T-helper 17 cell (primary cell): ENCODE data around the gene ANKRD28. TPM values are rescaled to one million over a fixed set of nuclear protein-coding genes. Genes with fewer than 3 reads are reported as not detected.
"Not testable (repeated sequence)": the region's sequence is repeated elsewhere in the genome, so short reads cannot be mapped to it uniquely, and the experiment has no call there.

Experiments
- ATAC-seq: fragments of 150-1000 bp; cut with Tn5 transposase; 2 replicates; pipeline ENCODE4 v1.10.0; 2021; ENCODE audit warnings: mild to moderate bottlenecking, moderate library complexity
- DNase-seq, 3 donors: peaks; one replicate each; pipeline versions ENCODE4 v3.0.0 to v3.0.0-alpha.2; 2020 to 2021
- H3K9me3 ChIP-seq: one replicate; pipeline ENCODE4 v1.7.0; 2013; ENCODE audit warnings: low read length, mild to moderate bottlenecking; ENCODE audit not compliant: control insufficient read depth, poor library complexity, severe bottlenecking
- H3K27ac Mint-ChIP-seq: one replicate; pipeline ENCODE4 v1.8.0; 2022; ENCODE audit warnings: mild to moderate bottlenecking, moderate library complexity, mixed read lengths
- H3K27me3 Mint-ChIP-seq: one replicate; pipeline ENCODE4 v1.8.0; 2022; ENCODE audit warnings: mixed read lengths
- H3K36me3 Mint-ChIP-seq: one replicate; pipeline ENCODE4 v1.8.0; 2022; ENCODE audit warnings: low read depth, mixed read lengths
- H3K4me1 Mint-ChIP-seq: one replicate; pipeline ENCODE4 v1.8.0; 2022; ENCODE audit warnings: mild to moderate bottlenecking, mixed read lengths
- H3K4me3 Mint-ChIP-seq: one replicate; pipeline ENCODE4 v1.8.0; 2022; ENCODE audit warnings: mild to moderate bottlenecking, moderate library complexity, mixed read lengths
- total RNA-seq, 4 donors: library from RNA in 2 of 4; stranded (reverse) in 2 of 4; gene quantifications; one replicate each; pipeline ENCODE4 v1.2.3 and lab custom pipeline; 2022 to 2026

The ANKRD28 gene
- total RNA-seq, 2 donors from 2014 or later: 86.2 to 105 TPM

GRCh38 chr3:15781637-15782402 is 16.0 kb downstream of the ANKRD28 start:
- DNase-seq (no peak), ATAC-seq (no peak)
- Mint-ChIP-seq H3K4me3 (no peak overlapping the region), H3K4me1 (peaks cover 49% of the 10 kb centered on the region), H3K27ac (no peak overlapping the region), H3K27me3 (no peaks in the 10 kb centered on the region), H3K36me3 (peaks cover 14% of the 10 kb centered on the region)
- no peaks in the 10 kb centered on the region for H3K9me3 ChIP-seq

DNA sequence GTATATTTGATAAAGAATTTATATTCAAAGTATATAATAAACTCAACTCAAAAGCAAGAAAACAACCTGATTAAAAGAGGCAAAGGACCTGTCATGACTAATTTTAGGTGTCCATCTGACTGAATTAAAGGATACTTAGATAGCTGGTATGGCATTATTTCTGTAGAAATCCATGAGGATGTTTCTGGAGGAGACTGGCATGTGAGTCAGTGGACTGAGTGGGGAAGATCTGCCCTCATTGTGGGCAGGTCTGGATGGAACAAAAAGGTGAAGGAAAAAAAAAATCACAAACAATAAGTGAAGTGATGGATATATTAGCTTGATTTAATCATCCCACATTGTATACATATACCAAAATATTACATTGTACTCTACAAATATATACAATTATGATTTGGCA is 16.6 kb downstream of the ANKRD28 start:
- Mint-ChIP-seq H3K36me3 (peaks cover 17% of the 10 kb centered on the region), H3K4me3 (no peak overlapping the region), H3K4me1 (peaks cover 51% of the 10 kb centered on the region), H3K27ac (no peak overlapping the region), H3K27me3 (no peaks in the 10 kb centered on the region)
- ATAC-seq (no peak), DNase-seq (no peak)
- no peaks in the 10 kb centered on the region for H3K9me3 ChIP-seq

DNA sequence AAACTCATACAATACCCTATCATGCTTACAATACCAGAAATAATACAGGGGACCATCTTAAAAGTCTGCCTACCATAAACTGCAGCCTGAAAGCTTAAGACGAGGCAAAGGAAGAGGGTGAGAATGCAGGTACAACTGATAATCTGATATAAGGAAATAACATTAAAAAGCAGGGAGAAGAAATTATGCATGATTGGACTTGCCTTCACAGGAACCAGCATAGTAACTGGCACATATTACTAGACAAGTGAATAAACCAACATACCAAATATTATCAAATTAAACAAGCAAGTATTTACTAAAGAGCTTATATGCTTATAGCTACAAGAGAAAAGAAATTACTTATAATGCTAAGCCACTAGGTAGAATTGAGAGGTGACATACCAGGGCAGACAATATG is 18.7 kb downstream of the ANKRD28 start:
- H3K4me3 Mint-ChIP-seq: no peak overlapping the region
- DNase-seq (no peak), ATAC-seq (no peak)
- H3K27ac Mint-ChIP-seq: no peak overlapping the region
- peaks cover 7% of the 10 kb centered on the region for H3K36me3 Mint-ChIP-seq
- H3K9me3 ChIP-seq: no peaks in the 10 kb centered on the region
- H3K27me3 Mint-ChIP-seq: no peaks in the 10 kb centered on the region
- peaks cover 44% of the 10 kb centered on the region for H3K4me1 Mint-ChIP-seq

- Mint-ChIP-seq H3K36me3 (peaks cover 5% of the 10 kb centered on the region), H3K27ac (no peak overlapping the region), H3K4me3 (no peak overlapping the region), H3K4me1 (peaks cover 41% of the 10 kb centered on the region), H3K27me3 (no peaks in the 10 kb centered on the region)
- H3K9me3 ChIP-seq: no peaks in the 10 kb centered on the region
- ATAC-seq (no peak), DNase-seq (no peak)
Observed at GRCh38 chr3:15778332-15778858, 19.4 kb downstream of the ANKRD28 start.

DNA sequence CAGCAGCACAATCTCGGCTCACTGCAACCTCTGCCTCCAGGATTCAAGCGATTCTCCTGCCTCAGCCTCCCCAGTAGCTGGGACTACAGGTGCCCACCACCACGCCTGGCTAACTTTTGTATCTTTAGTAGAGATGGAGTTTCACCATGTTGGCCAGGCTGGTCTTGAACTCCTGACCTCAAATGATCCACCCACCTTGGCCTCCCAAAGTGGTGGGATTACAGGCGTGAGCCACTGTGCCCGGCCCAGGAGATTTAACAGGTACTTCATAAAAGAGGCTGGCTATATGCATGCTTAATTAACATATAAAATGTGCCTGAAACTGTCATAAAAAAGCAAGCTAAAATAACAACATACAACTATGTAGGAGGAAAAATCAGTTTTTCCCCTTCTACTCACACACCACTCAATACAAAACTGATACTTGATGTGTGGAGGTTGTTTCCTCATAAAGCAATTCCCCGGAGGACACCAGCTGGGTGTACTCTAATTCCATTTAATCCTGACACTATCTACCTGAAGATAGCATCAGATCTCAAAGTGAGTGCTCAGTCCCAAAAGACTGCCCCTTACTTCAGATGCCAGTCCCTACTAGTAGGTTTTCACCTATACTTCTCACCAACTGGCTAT is 22.7 kb downstream of the ANKRD28 start:
- H3K36me3 Mint-ChIP-seq: not testable (repeated sequence)
- ATAC-seq: peak; percentile 15
- peaks cover 50% of the 10 kb centered on the region for H3K4me1 Mint-ChIP-seq

GRCh38 chr3:15771444-15771843 is 26.3 kb downstream of the ANKRD28 start:
- peaks cover 41% of the 10 kb centered on the region for H3K4me1 Mint-ChIP-seq
- peak overlapping the region; percentile 43 for H3K4me3 Mint-ChIP-seq
- H3K36me3 Mint-ChIP-seq: peaks cover 8% of the 10 kb centered on the region
- H3K27me3 Mint-ChIP-seq: no peaks in the 10 kb centered on the region
- ATAC-seq: no peak
- no peak for DNase-seq
- H3K9me3 ChIP-seq: no peaks in the 10 kb centered on the region
- peak overlapping the region; percentile 86 for H3K27ac Mint-ChIP-seq

More for the DNA sequence above, 22.7 kb downstream of the ANKRD28 start:
- DNase-seq, H3K27ac Mint-ChIP-seq, H3K9me3 ChIP-seq, H3K4me3 Mint-ChIP-seq, H3K27me3 Mint-ChIP-seq: not testable (repeated sequence)

- Mint-ChIP-seq H3K4me3 (no peak overlapping the region), H3K27ac (peak overlapping the region; percentile 37), H3K36me3 (peaks cover 5% of the 10 kb centered on the region), H3K4me1 (peaks cover 32% of the 10 kb centered on the region), H3K27me3 (no peaks in the 10 kb centered on the region)
- DNase-seq (no peak), ATAC-seq (no peak)
- no peaks in the 10 kb centered on the region for H3K9me3 ChIP-seq
Observed at GRCh38 chr3:15769256-15769915, 28.4 kb downstream of the ANKRD28 start.

- peak; percentile 33 for ATAC-seq
- H3K4me3 Mint-ChIP-seq: no peak overlapping the region
- peaks cover 28% of the 10 kb centered on the region for H3K4me1 Mint-ChIP-seq
- no peaks in the 10 kb centered on the region for H3K27me3 Mint-ChIP-seq
- H3K9me3 ChIP-seq: no peaks in the 10 kb centered on the region
- H3K27ac Mint-ChIP-seq: no peak overlapping the region
- no peak for DNase-seq
- H3K36me3 Mint-ChIP-seq: peaks cover 5% of the 10 kb centered on the region
Observed at GRCh38 chr3:15768421-15769255, 29.1 kb downstream of the ANKRD28 start.

- peaks cover 18% of the 10 kb centered on the region for H3K4me1 Mint-ChIP-seq
- H3K9me3 ChIP-seq: no peaks in the 10 kb centered on the region
- H3K27ac Mint-ChIP-seq: no peak overlapping the region
- ATAC-seq (no peak), DNase-seq (no peak)
- H3K27me3 Mint-ChIP-seq: no peaks in the 10 kb centered on the region
- no peak overlapping the region for H3K4me3 Mint-ChIP-seq
- H3K36me3 Mint-ChIP-seq: peaks cover 11% of the 10 kb centered on the region
Observed at GRCh38 chr3:15766406-15766805, 31.4 kb downstream of the ANKRD28 start.

GRCh38 chr3:15758295-15758694 is 39.5 kb downstream of the ANKRD28 start:
- H3K9me3 ChIP-seq: no peaks in the 10 kb centered on the region
- no peak for DNase-seq

DNA sequence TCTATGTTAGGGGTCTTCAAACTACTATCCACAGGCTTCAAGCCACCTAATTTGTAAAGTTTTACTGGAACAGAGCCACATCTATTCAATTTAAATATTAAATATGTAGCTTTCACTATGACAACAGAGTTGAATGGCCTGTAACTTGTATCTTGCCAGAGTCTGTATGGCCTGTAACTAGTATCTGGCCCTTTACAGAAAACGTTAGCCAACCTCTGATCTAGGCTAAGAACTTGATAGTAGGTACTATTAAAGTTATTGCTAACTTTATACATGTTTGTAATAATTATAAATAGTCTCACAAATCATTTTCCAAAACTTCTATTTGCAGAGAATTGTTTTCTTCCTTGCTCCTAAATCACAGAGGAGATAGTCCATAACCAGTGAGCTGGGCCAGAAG is 40.0 kb downstream of the ANKRD28 start:
- Mint-ChIP-seq H3K4me1 (peaks cover 33% of the 10 kb centered on the region), H3K27ac (no peak overlapping the region), H3K4me3 (no peak overlapping the region), H3K36me3 (peaks cover 12% of the 10 kb centered on the region), H3K27me3 (no peaks in the 10 kb centered on the region)
- DNase-seq: no peak
- no peak for ATAC-seq
- H3K9me3 ChIP-seq: no peaks in the 10 kb centered on the region

More at GRCh38 chr3:15758295-15758694, 39.5 kb downstream of the ANKRD28 start:
- ATAC-seq: no peak
- Mint-ChIP-seq H3K27me3 (no peaks in the 10 kb centered on the region), H3K4me3 (no peak overlapping the region), H3K36me3 (peaks cover 13% of the 10 kb centered on the region), H3K4me1 (peaks cover 32% of the 10 kb centered on the region), H3K27ac (no peak overlapping the region)

GRCh38 chr3:15756505-15756904 is 41.3 kb downstream of the ANKRD28 start:
- H3K36me3 Mint-ChIP-seq: peaks cover 14% of the 10 kb centered on the region
- no peak overlapping the region for H3K4me3 Mint-ChIP-seq
- no peaks in the 10 kb centered on the region for H3K27me3 Mint-ChIP-seq

More at GRCh38 chr3:15756505-15756904, 41.3 kb downstream of the ANKRD28 start:
- H3K27ac Mint-ChIP-seq: peak overlapping the region; percentile 74
- no peaks in the 10 kb centered on the region for H3K9me3 ChIP-seq
- peaks cover 35% of the 10 kb centered on the region for H3K4me1 Mint-ChIP-seq
- ATAC-seq: no peak
- no peak for DNase-seq
